C4-2B (cell line): Measurements from ENCODE around the gene STAB2.

ENCODE experiments used
- ZFX ChIP-seq: fragments of 450-650 bp; IDR thresholded peaks from 2 replicates; pipeline ENCODE4 v1.6.1; 2017
- TF ChIP-seq, protein P1 (sequence below): fragments of 450-650 bp; conservative IDR thresholded peaks from 2 replicates; pipeline ENCODE4 v1.5.1; 2017; ENCODE audit warnings: mild to moderate bottlenecking

DNA sequence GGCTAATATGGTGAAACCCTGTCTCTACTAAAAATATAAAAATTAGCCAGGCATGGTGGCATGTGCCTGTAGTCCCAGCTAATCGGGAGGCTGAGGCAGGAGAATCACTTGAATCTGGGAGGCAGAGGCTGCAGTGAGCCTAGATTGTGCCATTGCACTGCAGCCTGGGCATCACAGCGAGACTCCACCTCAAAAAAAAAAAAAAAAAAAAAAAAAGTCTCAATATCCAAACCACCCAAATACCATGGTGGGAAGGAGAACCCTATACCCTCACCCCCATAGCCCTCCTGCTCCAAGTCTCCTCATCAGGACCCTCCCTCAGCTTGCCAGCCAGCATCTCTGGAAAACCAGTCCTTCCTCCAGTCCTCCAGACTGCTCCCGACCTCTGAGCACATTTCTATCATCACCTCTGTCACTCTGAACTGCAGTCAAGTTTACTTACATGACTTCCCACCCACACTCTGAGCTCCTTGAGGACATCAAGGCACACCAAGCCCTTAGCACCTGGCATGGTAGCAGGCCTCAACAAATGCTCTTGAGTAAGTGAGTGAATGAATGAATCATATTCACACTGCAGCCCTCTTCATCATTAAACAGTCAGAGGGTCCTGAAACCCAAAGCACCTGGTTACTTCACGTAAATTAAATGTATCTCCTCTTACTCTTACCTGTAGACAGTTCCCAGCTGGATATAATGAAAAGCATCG, 218.7 kb downstream of the STAB2 start:
- TF ChIP-seq, protein P1, sequence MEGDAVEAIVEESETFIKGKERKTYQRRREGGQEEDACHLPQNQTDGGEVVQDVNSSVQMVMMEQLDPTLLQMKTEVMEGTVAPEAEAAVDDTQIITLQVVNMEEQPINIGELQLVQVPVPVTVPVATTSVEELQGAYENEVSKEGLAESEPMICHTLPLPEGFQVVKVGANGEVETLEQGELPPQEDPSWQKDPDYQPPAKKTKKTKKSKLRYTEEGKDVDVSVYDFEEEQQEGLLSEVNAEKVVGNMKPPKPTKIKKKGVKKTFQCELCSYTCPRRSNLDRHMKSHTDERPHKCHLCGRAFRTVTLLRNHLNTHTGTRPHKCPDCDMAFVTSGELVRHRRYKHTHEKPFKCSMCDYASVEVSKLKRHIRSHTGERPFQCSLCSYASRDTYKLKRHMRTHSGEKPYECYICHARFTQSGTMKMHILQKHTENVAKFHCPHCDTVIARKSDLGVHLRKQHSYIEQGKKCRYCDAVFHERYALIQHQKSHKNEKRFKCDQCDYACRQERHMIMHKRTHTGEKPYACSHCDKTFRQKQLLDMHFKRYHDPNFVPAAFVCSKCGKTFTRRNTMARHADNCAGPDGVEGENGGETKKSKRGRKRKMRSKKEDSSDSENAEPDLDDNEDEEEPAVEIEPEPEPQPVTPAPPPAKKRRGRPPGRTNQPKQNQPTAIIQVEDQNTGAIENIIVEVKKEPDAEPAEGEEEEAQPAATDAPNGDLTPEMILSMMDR = no peak
- no peak for TF ChIP-seq ZFX
